Breast epithelium (tissue), 3 donors: ENCODE measurements around the gene PTPN14.

Experiments used
- CTCF ChIP-seq, 3 donors: fragments of 450-650 bp; IDR thresholded peaks; one replicate each; pipeline ENCODE4 v1.5.1; 2016 to 2017; ENCODE audit warnings: antibody characterized with exemption in 3 of 3, mild to moderate bottlenecking in 3 of 3, moderate library complexity in 3 of 3
- POLR2A ChIP-seq: fragments of 450-650 bp; IDR thresholded peaks from one replicate; pipeline ENCODE4 v1.6.1; 2016; ENCODE audit warnings: antibody characterized with exemption, mild to moderate bottlenecking, moderate library complexity
- POLR2AphosphoS5 ChIP-seq, 3 donors: sonication (generic); formaldehyde crosslinking; IDR thresholded peaks; one replicate each; pipeline ENCODE4 v1.6.1; 2017; ENCODE audit warnings: antibody characterized with exemption in 3 of 3

GRCh38 chr1:214593158-214593557, 41.8 kb upstream of the PTPN14 start:
- TF ChIP-seq CTCF (IDR thresholded peaks at IDR 0.05), result no peak
- TF ChIP-seq POLR2AphosphoS5 (IDR thresholded peaks at IDR 0.05), result no peak
- no peak for TF ChIP-seq POLR2A
